ENCODE results near the gene MDFI. TPM values are rescaled to one million over a fixed set of nuclear protein-coding genes. Genes with fewer than 3 reads are reported as not detected.
"Not testable (repeated sequence)": the region's sequence is repeated elsewhere in the genome, so short reads cannot be mapped to it uniquely, and the experiment has no call there.

Gene MDFI
- total RNA-seq, 1 experiment from 2014 or later, result 19.4 TPM

- Histone ChIP-seq H2AFZ (no peak overlapping the region), H3K9me2 (ENCODE audit: insufficient read depth) (no peaks in the 10 kb centered on the region), H3K4me1 (replicated peaks; ENCODE audit: insufficient read depth) (no peaks in the 10 kb centered on the region), H4K20me1 (ENCODE audit: insufficient read depth) (no peaks in the 10 kb centered on the region), H3K4me3 (no peak overlapping the region), H3K27me3 (ENCODE audit: insufficient read depth, low read depth) (no peaks in the 10 kb centered on the region), H3K27ac (no peak overlapping the region), H3K4me2 (no peak overlapping the region), H3K79me2 (ENCODE audit: low read depth) (no peaks in the 10 kb centered on the region), H3F3A (ENCODE audit: insufficient read depth, low read depth) (no peaks in the 10 kb centered on the region), H3K9me3 (ENCODE audit: insufficient read depth, low read depth) (no peaks in the 10 kb centered on the region; the same call in 1 of the 2 replicates), H3K36me3 (ENCODE audit: low read depth) (no peaks in the 10 kb centered on the region)
- intact Hi-C loops (cut with micrococcal nuclease; ENCODE audit: unreplicated experiment), result no loop called here
- no TSS peak for BruUV-seq (replicated peaks)
- DNase-seq, result no peak
- POLR2A ChIA-PET (ENCODE audit: unreplicated experiment), result no interaction called here
- TF ChIP-seq CTCF (conservative IDR thresholded peaks at IDR 0.05), result no peak
- no peak for TF ChIP-seq EZH2 (IDR thresholded peaks at IDR 0.05; ENCODE audit: low read depth)
- CTCF ChIA-PET, result no interaction called here
Measured at GRCh38 chr6:41615311-41615710, 23.0 kb upstream of the MDFI start.

- peaks cover 6% of the 10 kb centered on the region for H3K9me3 ChIP-seq (ENCODE audit: insufficient read depth, low read depth)
- intact Hi-C loops (cut with micrococcal nuclease; ENCODE audit: unreplicated experiment), result no loop called here
- H3K36me3 ChIP-seq (ENCODE audit: low read depth), result no peaks in the 10 kb centered on the region
- no peak overlapping the region for H2AFZ ChIP-seq
- no peaks in the 10 kb centered on the region for H3K27me3 ChIP-seq (ENCODE audit: insufficient read depth, low read depth)
- TF ChIP-seq CTCF (conservative IDR thresholded peaks at IDR 0.05) (no peak), EZH2 (IDR thresholded peaks at IDR 0.05; ENCODE audit: low read depth) (no peak)
- no TSS peak for BruUV-seq (replicated peaks)
- ChIA-PET CTCF (no interaction called here), POLR2A (ENCODE audit: unreplicated experiment) (no interaction called here)
- no peak overlapping the region for H3K4me3 ChIP-seq
- H3F3A ChIP-seq (ENCODE audit: insufficient read depth, low read depth), result peaks cover 6% of the 10 kb centered on the region; the same call in 1 of the 2 replicates
- H3K79me2 ChIP-seq (ENCODE audit: low read depth), result no peaks in the 10 kb centered on the region
- H3K9me2 ChIP-seq (ENCODE audit: insufficient read depth), result no peaks in the 10 kb centered on the region
- H4K20me1 ChIP-seq (ENCODE audit: insufficient read depth), result no peaks in the 10 kb centered on the region
- H3K4me1 ChIP-seq (replicated peaks; ENCODE audit: insufficient read depth), result peaks cover 17% of the 10 kb centered on the region
- no peak overlapping the region for H3K4me2 ChIP-seq
- no peak for DNase-seq
- no peak overlapping the region for H3K27ac ChIP-seq
Measured at GRCh38 chr6:41618598-41618997, 19.7 kb upstream of the MDFI start.

- H3K79me2 ChIP-seq (ENCODE audit: low read depth); H2AFZ ChIP-seq; H3F3A ChIP-seq (ENCODE audit: insufficient read depth, low read depth); H3K4me3 ChIP-seq; H3K9me2 ChIP-seq (ENCODE audit: insufficient read depth); H3K9me3 ChIP-seq (ENCODE audit: insufficient read depth, low read depth); H3K27me3 ChIP-seq (ENCODE audit: insufficient read depth, low read depth); H3K27ac ChIP-seq; DNase-seq; H3K36me3 ChIP-seq (ENCODE audit: low read depth); intact Hi-C loops (cut with micrococcal nuclease; ENCODE audit: unreplicated experiment); BruUV-seq (replicated peaks); CTCF ChIA-PET; H3K4me2 ChIP-seq; H4K20me1 ChIP-seq (ENCODE audit: insufficient read depth): not testable (repeated sequence)
- peaks cover 17% of the 10 kb centered on the region for H3K4me1 ChIP-seq (replicated peaks; ENCODE audit: insufficient read depth)
- POLR2A ChIA-PET (ENCODE audit: unreplicated experiment), result interaction anchor here (0.6 kb wide), 1 partner anchor 11 kb away, joined by 5 read pairs; no protein-coding TSS in a partner anchor
Measured at GRCh38 chr6:41619193-41619592, 19.1 kb upstream of the MDFI start.

DNA sequence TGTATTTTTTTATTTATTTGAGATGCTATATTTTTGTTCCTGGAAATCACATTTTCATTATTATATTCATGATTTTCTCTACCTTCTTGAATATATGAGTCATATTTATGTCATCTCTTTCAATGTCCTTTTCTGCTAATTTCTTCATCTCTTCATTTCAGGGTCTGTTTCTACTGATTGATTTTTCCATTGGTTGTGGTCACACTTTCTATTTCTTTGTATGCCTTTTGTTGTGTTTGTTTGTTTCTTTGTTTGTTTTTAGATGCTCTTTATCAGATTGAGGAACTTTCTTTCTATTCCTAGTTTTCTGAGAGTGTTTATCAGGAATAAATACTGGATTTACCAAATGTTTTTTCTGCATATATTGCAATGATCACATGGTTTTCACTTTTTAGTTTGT is 16.9 kb upstream of the MDFI start:
- BruUV-seq (replicated peaks), result no TSS peak
- H3F3A ChIP-seq (ENCODE audit: insufficient read depth, low read depth), result peaks cover 6% of the 10 kb centered on the region; the same call in 1 of the 2 replicates

More for the DNA sequence above, 16.9 kb upstream of the MDFI start:
- no peak for TF ChIP-seq CTCF (conservative IDR thresholded peaks at IDR 0.05)
- no peak for TF ChIP-seq EZH2 (IDR thresholded peaks at IDR 0.05; ENCODE audit: low read depth)
- no peaks in the 10 kb centered on the region for H3K27me3 ChIP-seq (ENCODE audit: insufficient read depth, low read depth)
- peaks cover 22% of the 10 kb centered on the region for H3K4me1 ChIP-seq (replicated peaks; ENCODE audit: insufficient read depth)
- H3K36me3 ChIP-seq (ENCODE audit: low read depth), result no peaks in the 10 kb centered on the region
- H2AFZ ChIP-seq, result no peak overlapping the region
- no peak overlapping the region for H3K27ac ChIP-seq
- POLR2A ChIA-PET (ENCODE audit: unreplicated experiment), result no interaction called here
- DNase-seq, result no peak
- H3K9me3 ChIP-seq (ENCODE audit: insufficient read depth, low read depth), result peaks cover 6% of the 10 kb centered on the region
- intact Hi-C loops (cut with micrococcal nuclease; ENCODE audit: unreplicated experiment), result no loop called here
- H3K79me2 ChIP-seq (ENCODE audit: low read depth), result no peaks in the 10 kb centered on the region
- CTCF ChIA-PET, result no interaction called here
- H3K4me2 ChIP-seq, result no peak overlapping the region
- H4K20me1 ChIP-seq (ENCODE audit: insufficient read depth), result no peaks in the 10 kb centered on the region
- H3K9me2 ChIP-seq (ENCODE audit: insufficient read depth), result no peaks in the 10 kb centered on the region
- no peak overlapping the region for H3K4me3 ChIP-seq

Data from PC-9 (cell line).